Measurements from ENCODE around the gene PRKN.
"Not testable (repeated sequence)": the region's sequence is repeated elsewhere in the genome, so short reads cannot be mapped to it uniquely, and the experiment has no call there.

PRKN gene

GRCh38 chr6:161338015-161338414, 1389.6 kb downstream of the PRKN start:
- Histone ChIP-seq H3K4me3 (ENCODE audit: insufficient read depth, low read depth, low read length, poor library complexity, severe bottlenecking) (no peak overlapping the region), H3K27ac (ENCODE audit: insufficient read depth, low read length, poor library complexity, severe bottlenecking) (no peak overlapping the region), H3K27me3 (replicated peaks; ENCODE audit: control insufficient read depth, insufficient read depth, low read length, poor library complexity, severe bottlenecking) (no peaks in the 10 kb centered on the region), H3K36me3 (ENCODE audit: control insufficient read depth, insufficient read depth, low read length) (no peaks in the 10 kb centered on the region), H3K4me1 (ENCODE audit: control insufficient read depth, insufficient read depth, low read length, poor library complexity, severe bottlenecking) (no peaks in the 10 kb centered on the region), H3K9me3 (ENCODE audit: control insufficient read depth, low read length) (no peaks in the 10 kb centered on the region)
- DNase-seq = no peak

- Histone ChIP-seq H3K4me3 (ENCODE audit: insufficient read depth, low read depth, low read length, poor library complexity, severe bottlenecking) (no peak overlapping the region), H3K27ac (ENCODE audit: insufficient read depth, low read length, poor library complexity, severe bottlenecking) (no peak overlapping the region), H3K36me3 (ENCODE audit: control insufficient read depth, insufficient read depth, low read length) (no peaks in the 10 kb centered on the region), H3K9me3 (ENCODE audit: control insufficient read depth, low read length) (no peaks in the 10 kb centered on the region), H3K27me3 (replicated peaks; ENCODE audit: control insufficient read depth, insufficient read depth, low read length, poor library complexity, severe bottlenecking) (no peaks in the 10 kb centered on the region), H3K4me1 (ENCODE audit: control insufficient read depth, insufficient read depth, low read length, poor library complexity, severe bottlenecking) (no peaks in the 10 kb centered on the region)
- DNase-seq = no peak
Measured at GRCh38 chr6:161336479-161336878, 1391.1 kb downstream of the PRKN start.

- no peaks in the 10 kb centered on the region for H3K36me3 ChIP-seq (ENCODE audit: control insufficient read depth, insufficient read depth, low read length)
- no peak overlapping the region for H3K27ac ChIP-seq (ENCODE audit: insufficient read depth, low read length, poor library complexity, severe bottlenecking)
- no peaks in the 10 kb centered on the region for H3K9me3 ChIP-seq (ENCODE audit: control insufficient read depth, low read length)
- no peak overlapping the region for H3K4me3 ChIP-seq (ENCODE audit: insufficient read depth, low read depth, low read length, poor library complexity, severe bottlenecking)
- H3K27me3 ChIP-seq (replicated peaks; ENCODE audit: control insufficient read depth, insufficient read depth, low read length, poor library complexity, severe bottlenecking) = no peaks in the 10 kb centered on the region
- no peak for DNase-seq
- H3K4me1 ChIP-seq (ENCODE audit: control insufficient read depth, insufficient read depth, low read length, poor library complexity, severe bottlenecking) = no peaks in the 10 kb centered on the region
Measured at GRCh38 chr6:161333410-161333809, 1394.2 kb downstream of the PRKN start.

- H3K36me3 ChIP-seq (ENCODE audit: control insufficient read depth, insufficient read depth, low read length); H3K27me3 ChIP-seq (replicated peaks; ENCODE audit: control insufficient read depth, insufficient read depth, low read length, poor library complexity, severe bottlenecking); H3K27ac ChIP-seq (ENCODE audit: insufficient read depth, low read length, poor library complexity, severe bottlenecking); H3K9me3 ChIP-seq (ENCODE audit: control insufficient read depth, low read length); DNase-seq; H3K4me3 ChIP-seq (ENCODE audit: insufficient read depth, low read depth, low read length, poor library complexity, severe bottlenecking); H3K4me1 ChIP-seq (ENCODE audit: control insufficient read depth, insufficient read depth, low read length, poor library complexity, severe bottlenecking): not testable (repeated sequence)
Measured at GRCh38 chr6:161331402-161332081, 1396.0 kb downstream of the PRKN start.

- DNase-seq = no peak
- Histone ChIP-seq H3K36me3 (ENCODE audit: control insufficient read depth, insufficient read depth, low read length) (no peaks in the 10 kb centered on the region), H3K4me3 (ENCODE audit: insufficient read depth, low read depth, low read length, poor library complexity, severe bottlenecking) (no peak overlapping the region), H3K27me3 (replicated peaks; ENCODE audit: control insufficient read depth, insufficient read depth, low read length, poor library complexity, severe bottlenecking) (no peaks in the 10 kb centered on the region), H3K4me1 (ENCODE audit: control insufficient read depth, insufficient read depth, low read length, poor library complexity, severe bottlenecking) (no peaks in the 10 kb centered on the region), H3K9me3 (ENCODE audit: control insufficient read depth, low read length) (no peaks in the 10 kb centered on the region), H3K27ac (ENCODE audit: insufficient read depth, low read length, poor library complexity, severe bottlenecking) (no peak overlapping the region)
Measured at GRCh38 chr6:161327360-161327953, 1400.1 kb downstream of the PRKN start.

- Histone ChIP-seq H3K27ac (ENCODE audit: insufficient read depth, low read length, poor library complexity, severe bottlenecking) (no peak overlapping the region), H3K27me3 (replicated peaks; ENCODE audit: control insufficient read depth, insufficient read depth, low read length, poor library complexity, severe bottlenecking) (no peaks in the 10 kb centered on the region), H3K4me1 (ENCODE audit: control insufficient read depth, insufficient read depth, low read length, poor library complexity, severe bottlenecking) (no peaks in the 10 kb centered on the region), H3K9me3 (ENCODE audit: control insufficient read depth, low read length) (no peaks in the 10 kb centered on the region), H3K4me3 (ENCODE audit: insufficient read depth, low read depth, low read length, poor library complexity, severe bottlenecking) (no peak overlapping the region), H3K36me3 (ENCODE audit: control insufficient read depth, insufficient read depth, low read length) (no peaks in the 10 kb centered on the region)
- DNase-seq = no peak
Measured at GRCh38 chr6:161319231-161319630, 1408.3 kb downstream of the PRKN start.

GRCh38 chr6:161318456-161318855, 1409.1 kb downstream of the PRKN start:
- H3K27ac ChIP-seq (ENCODE audit: insufficient read depth, low read length, poor library complexity, severe bottlenecking) = no peak overlapping the region
- no peaks in the 10 kb centered on the region for H3K9me3 ChIP-seq (ENCODE audit: control insufficient read depth, low read length)
- no peaks in the 10 kb centered on the region for H3K4me1 ChIP-seq (ENCODE audit: control insufficient read depth, insufficient read depth, low read length, poor library complexity, severe bottlenecking)
- H3K4me3 ChIP-seq (ENCODE audit: insufficient read depth, low read depth, low read length, poor library complexity, severe bottlenecking) = no peak overlapping the region
- no peaks in the 10 kb centered on the region for H3K36me3 ChIP-seq (ENCODE audit: control insufficient read depth, insufficient read depth, low read length)
- DNase-seq = no peak
- no peaks in the 10 kb centered on the region for H3K27me3 ChIP-seq (replicated peaks; ENCODE audit: control insufficient read depth, insufficient read depth, low read length, poor library complexity, severe bottlenecking)

GRCh38 chr6:161316531-161316930, 1411.0 kb downstream of the PRKN start:
- Histone ChIP-seq H3K4me1 (ENCODE audit: control insufficient read depth, insufficient read depth, low read length, poor library complexity, severe bottlenecking) (no peaks in the 10 kb centered on the region), H3K9me3 (ENCODE audit: control insufficient read depth, low read length) (no peaks in the 10 kb centered on the region), H3K27ac (ENCODE audit: insufficient read depth, low read length, poor library complexity, severe bottlenecking) (no peak overlapping the region), H3K27me3 (replicated peaks; ENCODE audit: control insufficient read depth, insufficient read depth, low read length, poor library complexity, severe bottlenecking) (no peaks in the 10 kb centered on the region), H3K36me3 (ENCODE audit: control insufficient read depth, insufficient read depth, low read length) (no peaks in the 10 kb centered on the region), H3K4me3 (ENCODE audit: insufficient read depth, low read depth, low read length, poor library complexity, severe bottlenecking) (no peak overlapping the region)
- DNase-seq = no peak

- not testable (repeated sequence) for DNase-seq; H3K4me3 ChIP-seq (ENCODE audit: insufficient read depth, low read depth, low read length, poor library complexity, severe bottlenecking); H3K36me3 ChIP-seq (ENCODE audit: control insufficient read depth, insufficient read depth, low read length); H3K4me1 ChIP-seq (ENCODE audit: control insufficient read depth, insufficient read depth, low read length, poor library complexity, severe bottlenecking); H3K27ac ChIP-seq (ENCODE audit: insufficient read depth, low read length, poor library complexity, severe bottlenecking); H3K27me3 ChIP-seq (replicated peaks; ENCODE audit: control insufficient read depth, insufficient read depth, low read length, poor library complexity, severe bottlenecking); H3K9me3 ChIP-seq (ENCODE audit: control insufficient read depth, low read length)
Measured at GRCh38 chr6:161315246-161315917, 1412.2 kb downstream of the PRKN start.

- H3K36me3 ChIP-seq (ENCODE audit: control insufficient read depth, insufficient read depth, low read length); H3K9me3 ChIP-seq (ENCODE audit: control insufficient read depth, low read length); DNase-seq; H3K27me3 ChIP-seq (replicated peaks; ENCODE audit: control insufficient read depth, insufficient read depth, low read length, poor library complexity, severe bottlenecking); H3K4me1 ChIP-seq (ENCODE audit: control insufficient read depth, insufficient read depth, low read length, poor library complexity, severe bottlenecking); H3K27ac ChIP-seq (ENCODE audit: insufficient read depth, low read length, poor library complexity, severe bottlenecking); H3K4me3 ChIP-seq (ENCODE audit: insufficient read depth, low read depth, low read length, poor library complexity, severe bottlenecking): not testable (repeated sequence)
Measured at GRCh38 chr6:161314541-161315245, 1412.9 kb downstream of the PRKN start.

Measured in effector memory CD4-positive, alpha-beta T cell (primary cell).